ENCODE data around the gene ANO9.
"Not testable (repeated sequence)": the region's sequence is repeated elsewhere in the genome, so short reads cannot be mapped to it uniquely, and the experiment has no call there.

ANO9 gene

DNA sequence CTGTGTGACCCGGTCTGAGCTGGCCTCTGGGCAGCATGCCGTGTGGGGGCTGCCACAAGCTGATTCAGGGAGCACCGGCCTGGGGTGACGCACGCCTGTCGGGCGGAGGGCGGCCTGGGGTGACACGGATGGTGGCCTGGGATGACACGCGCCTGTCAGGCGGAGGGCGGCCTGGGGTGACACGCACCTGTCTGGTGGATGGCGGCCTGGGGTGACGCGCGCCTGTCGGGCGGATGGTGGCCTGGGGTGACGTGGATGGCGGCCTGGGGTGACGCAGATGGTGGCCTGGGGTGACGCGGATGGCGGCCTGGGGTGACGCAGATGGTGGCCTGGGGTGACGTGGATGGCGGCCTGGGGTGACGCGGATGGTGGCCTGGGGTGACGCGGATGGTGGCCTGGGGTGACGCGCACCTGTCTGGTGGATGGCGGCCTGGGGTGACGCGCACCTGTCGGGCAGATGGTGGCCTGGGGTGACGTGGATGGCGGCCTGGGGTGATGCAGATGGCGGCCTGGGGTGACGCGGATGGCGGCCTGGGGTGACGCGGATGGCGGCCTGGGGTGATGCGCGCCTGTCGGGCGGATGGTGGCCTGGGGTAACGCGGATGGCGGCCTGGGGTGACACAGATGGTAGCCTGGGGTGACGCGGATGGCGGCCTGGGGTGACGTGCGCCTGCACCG, 29.8 kb upstream of the ANO9 start:
- no peak for DNase-seq

DNA sequence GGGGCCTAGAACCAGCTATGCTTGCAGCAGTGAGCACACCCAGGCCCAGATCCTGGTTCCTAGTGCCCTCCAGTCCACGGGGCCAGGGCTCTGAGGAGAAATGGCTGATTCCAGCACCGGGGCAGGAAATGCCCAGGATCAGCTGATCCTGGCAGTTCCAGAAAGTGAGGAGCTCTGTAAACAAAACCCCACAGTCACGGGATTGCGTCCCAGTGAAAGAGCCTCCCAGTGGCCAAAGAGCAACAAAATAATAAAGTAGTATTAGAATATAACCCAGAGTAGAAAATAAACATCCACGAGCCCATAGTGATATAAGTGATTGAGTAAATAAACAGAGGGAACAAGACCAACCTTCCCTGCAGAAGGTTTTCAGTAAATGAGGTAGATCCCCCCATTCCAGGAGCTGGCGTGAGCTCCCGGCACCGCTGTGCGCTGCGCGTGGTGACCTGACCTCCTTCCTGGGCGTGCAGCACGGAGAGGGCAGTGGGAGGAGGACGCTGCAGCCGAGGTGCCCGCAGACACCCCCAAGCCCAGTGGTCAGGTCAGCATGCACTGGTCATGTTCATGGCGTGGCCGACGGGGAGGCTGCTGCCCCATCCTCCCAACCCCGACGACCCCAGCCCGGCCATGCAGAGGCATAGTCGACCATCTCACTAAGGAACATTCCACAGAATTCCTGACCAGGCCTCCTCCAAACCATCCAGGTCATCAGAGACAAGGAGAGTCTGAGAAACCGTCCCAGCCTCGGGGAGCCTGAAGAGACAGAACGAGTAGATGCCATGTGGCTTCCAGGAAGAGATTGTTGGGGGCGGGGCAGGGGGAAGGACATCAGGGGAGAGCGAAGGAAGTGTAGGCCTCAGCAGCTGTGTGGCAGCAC, 28.1 kb upstream of the ANO9 start:
- DNase-seq, result no peak

DNA sequence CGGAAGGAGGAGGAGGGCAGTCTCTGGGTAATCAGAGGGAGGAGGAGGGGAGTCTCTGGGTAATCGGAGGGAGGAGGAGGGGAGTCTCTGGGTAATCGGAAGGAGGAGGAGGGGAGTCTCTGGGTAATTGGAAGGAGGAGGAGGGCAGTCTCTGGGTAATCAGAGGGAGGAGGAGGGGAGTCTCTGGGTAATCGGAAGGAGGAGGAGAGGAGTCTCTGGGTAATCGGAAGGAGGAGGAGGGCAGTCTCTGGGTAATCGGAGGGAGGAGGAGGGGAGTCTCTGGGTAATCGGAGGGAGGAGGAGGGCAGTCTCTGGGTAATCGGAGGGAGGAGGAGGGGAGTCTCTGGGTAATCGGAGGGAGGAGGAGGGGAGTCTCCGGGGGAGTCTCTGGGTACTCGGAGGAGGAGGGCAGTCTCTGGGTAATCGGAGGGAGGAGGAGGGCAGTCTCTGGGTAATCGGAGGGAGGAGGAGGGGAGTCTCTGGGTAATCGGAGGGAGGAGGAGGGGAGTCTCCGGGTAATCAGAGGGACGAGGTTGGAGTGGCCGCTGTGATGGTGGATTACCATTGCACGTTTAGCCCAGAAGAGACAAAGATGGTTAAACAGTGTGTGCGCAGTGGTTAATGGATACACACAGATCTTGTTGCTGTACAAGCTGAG, 27.3 kb upstream of the ANO9 start:
- not testable (repeated sequence) for DNase-seq

DNA sequence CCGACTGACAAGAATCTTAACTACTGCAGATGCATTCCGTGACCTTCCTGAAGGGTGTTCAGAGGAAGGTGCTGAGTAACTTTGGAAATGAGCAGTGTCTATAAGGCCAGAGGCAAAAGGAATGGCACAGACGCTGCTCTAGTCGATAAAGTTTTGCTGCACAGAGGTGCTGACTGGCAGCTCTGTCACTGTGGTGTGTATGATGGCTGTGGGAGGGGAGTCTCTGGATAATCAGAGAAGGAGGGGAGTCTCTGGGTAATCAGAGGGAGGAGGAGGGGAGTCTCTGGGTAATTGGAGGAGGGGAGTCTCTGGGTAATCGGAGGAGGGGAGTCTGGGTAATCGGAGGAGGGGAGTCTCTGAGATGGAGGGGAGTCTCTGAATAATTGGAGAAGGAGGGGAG, 26.7 kb upstream of the ANO9 start:
- no peak for DNase-seq

- DNase-seq, result no peak
Measured at GRCh38 chr11:468036-468435, 26.2 kb upstream of the ANO9 start.

- DNase-seq, result no peak
Measured at GRCh38 chr11:465896-466530, 24.2 kb upstream of the ANO9 start.

GRCh38 chr11:464316-464715, 22.5 kb upstream of the ANO9 start:
- DNase-seq, result no peak

GRCh38 chr11:462107-462890, 20.5 kb upstream of the ANO9 start:
- no peak for DNase-seq

DNA sequence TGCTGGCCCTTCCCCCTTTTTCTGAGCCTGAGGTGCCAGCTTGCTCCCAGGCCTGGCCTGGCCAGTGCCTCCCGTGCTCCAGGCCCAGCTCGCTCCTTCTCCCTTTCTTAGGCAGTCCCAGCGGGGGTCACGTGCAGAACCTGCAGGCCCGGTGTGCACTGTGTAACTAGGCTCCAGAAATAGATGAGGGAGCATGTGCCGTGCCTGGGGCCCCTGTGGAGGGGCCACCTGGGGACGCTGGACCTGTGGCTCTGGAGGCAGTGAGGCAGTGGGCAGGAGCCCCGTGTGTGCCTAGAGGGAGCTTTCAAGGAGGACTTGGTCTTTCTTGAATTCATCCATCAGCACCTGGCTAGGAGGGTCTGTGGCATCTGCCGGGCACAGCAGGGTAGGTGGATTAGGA, 19.8 kb upstream of the ANO9 start:
- no peak for DNase-seq

GRCh38 chr11:460331-461199, 18.8 kb upstream of the ANO9 start:
- DNase-seq, result no peak

DNA sequence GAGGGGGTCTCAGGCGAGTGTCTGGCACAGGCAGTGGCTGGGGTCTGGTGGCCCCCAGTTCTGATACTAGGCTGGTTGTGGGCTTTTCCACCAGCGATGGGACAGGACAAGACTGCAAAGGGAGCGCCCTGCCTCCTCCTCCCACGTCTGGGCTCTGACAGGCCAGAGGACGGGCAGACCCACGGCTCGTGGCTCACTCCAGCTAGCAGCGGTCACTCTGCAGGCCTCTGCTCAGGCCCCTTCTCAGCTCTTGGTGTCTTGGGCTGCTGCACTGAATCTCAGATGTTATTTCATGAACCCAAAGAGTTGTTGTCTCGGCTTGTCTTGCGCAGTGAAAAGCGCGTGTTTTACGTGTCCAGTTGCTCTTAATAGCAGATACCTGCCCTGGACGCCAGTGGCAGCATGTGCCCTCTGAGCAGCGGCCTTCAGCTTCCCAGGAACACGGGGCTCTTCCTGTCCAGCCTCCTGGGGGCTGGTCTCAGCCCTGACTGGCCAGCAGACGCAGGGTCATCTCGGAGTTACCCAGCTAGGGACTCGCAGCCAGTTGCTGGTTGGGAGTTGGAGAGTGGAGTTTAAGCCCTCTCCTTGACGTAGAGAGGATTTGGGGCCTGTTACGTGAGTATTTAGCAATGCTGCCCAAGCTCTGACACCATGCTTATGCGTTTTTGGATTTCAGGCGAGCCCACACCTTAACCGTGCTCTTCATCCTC, 17.9 kb upstream of the ANO9 start:
- DNase-seq, result no peak

- DNase-seq, result no peak
Measured at GRCh38 chr11:457111-457760, 15.4 kb upstream of the ANO9 start.

- DNase-seq, result no peak
Measured at GRCh38 chr11:456533-456932, 14.7 kb upstream of the ANO9 start.

DNA sequence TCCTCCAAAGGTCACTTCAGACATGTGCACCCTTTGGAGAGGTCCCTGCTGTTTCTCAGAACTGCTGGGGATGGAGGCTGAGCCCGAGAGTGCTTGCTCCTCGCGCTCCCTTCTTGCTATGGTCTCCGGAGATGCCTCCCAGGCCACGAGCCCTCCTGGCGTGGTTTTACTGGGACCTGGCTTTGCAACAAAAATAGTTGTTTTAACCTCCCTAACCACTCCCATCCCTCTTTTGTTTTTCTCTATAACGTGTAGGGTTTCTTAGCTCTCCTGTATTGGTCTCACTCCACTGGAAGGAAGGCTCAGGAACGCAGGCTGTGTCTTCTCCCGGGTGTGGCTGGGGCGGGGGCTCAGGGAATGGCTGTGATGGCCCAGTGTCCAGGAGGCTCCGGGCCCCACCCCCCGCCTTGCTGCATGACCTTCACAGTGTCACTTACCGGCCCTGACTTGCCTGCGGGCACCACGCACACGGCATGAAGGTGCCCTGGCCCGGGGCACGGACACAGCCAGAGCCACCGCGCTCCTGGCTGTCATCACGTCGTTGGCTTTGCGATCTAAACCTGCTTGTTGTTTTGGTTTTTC, 13.8 kb upstream of the ANO9 start:
- DNase-seq, result no peak

GRCh38 chr11:454801-455565, 13.2 kb upstream of the ANO9 start:
- no peak for DNase-seq

- DNase-seq, result no peak
Measured at GRCh38 chr11:454043-454442, 12.2 kb upstream of the ANO9 start.

GRCh38 chr11:453564-453963, 11.8 kb upstream of the ANO9 start:
- DNase-seq, result no peak

- DNase-seq, result no peak
Measured at GRCh38 chr11:452916-453527, 11.2 kb upstream of the ANO9 start.

Measured in NCI-H1930 (cell line).